ENCODE measurements around the gene RXYLT1.

GRCh38 chr12:63811334-63811733, 31.6 kb downstream of the RXYLT1 start:
- TF ChIP-seq, protein P1, sequence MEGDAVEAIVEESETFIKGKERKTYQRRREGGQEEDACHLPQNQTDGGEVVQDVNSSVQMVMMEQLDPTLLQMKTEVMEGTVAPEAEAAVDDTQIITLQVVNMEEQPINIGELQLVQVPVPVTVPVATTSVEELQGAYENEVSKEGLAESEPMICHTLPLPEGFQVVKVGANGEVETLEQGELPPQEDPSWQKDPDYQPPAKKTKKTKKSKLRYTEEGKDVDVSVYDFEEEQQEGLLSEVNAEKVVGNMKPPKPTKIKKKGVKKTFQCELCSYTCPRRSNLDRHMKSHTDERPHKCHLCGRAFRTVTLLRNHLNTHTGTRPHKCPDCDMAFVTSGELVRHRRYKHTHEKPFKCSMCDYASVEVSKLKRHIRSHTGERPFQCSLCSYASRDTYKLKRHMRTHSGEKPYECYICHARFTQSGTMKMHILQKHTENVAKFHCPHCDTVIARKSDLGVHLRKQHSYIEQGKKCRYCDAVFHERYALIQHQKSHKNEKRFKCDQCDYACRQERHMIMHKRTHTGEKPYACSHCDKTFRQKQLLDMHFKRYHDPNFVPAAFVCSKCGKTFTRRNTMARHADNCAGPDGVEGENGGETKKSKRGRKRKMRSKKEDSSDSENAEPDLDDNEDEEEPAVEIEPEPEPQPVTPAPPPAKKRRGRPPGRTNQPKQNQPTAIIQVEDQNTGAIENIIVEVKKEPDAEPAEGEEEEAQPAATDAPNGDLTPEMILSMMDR (IDR thresholded peaks at IDR 0.05) = no peak
- no peak for TF ChIP-seq POLR2A (IDR thresholded peaks at IDR 0.05; ENCODE audit: low read depth)
- TF ChIP-seq EP300 (IDR thresholded peaks at IDR 0.05) = no peak

Data from esophagus muscularis mucosa (tissue), 4 donors.